Naive thymus-derived CD4-positive, alpha-beta T cell (primary cell): ENCODE results near the gene ARHGEF7. TPM values are rescaled to one million over a fixed set of nuclear protein-coding genes. Genes with fewer than 3 reads are reported as not detected.

Experiments
- ATAC-seq: fragments of 150-1000 bp; cut with Tn5 transposase; 2 replicates; pipeline ENCODE4 v1.10.0; 2021; ENCODE audit warnings: mild to moderate bottlenecking, moderate library complexity
- CTCF ChIA-PET: fragments of 350-600 bp; sonication (Branson Sonifier 250); formaldehyde crosslinking; loops from one replicate; lab custom pipeline; 2021; ENCODE audit warnings: antibody characterized with exemption; lab: Charles Lee
- POLR2A ChIA-PET: fragments of 350-600 bp; sonication (Branson Sonifier 250); formaldehyde crosslinking; loops from one replicate; lab custom pipeline; 2021; ENCODE audit warnings: antibody characterized with exemption, inconsistent platforms; lab: Charles Lee
- DNase-seq, 9 donors: peaks; one replicate each; pipeline versions ENCODE4 v3.0.0 to v3.0.0-alpha.2; 2020 to 2022; ENCODE audit warnings: mixed read lengths in 1 of 9
- H3K27ac ChIP-seq: one replicate; pipeline ENCODE4 v1.7.0; 2013; ENCODE audit warnings: mild to moderate bottlenecking, low read depth, low read length, moderate library complexity
- H3K27me3 ChIP-seq, 2 donors: one replicate each; pipeline ENCODE4 v1.7.0; 2013; ENCODE audit warnings: low read length in 2 of 2, mild to moderate bottlenecking in 2 of 2, moderate library complexity in 2 of 2; ENCODE audit not compliant: control insufficient read depth in 2 of 2, insufficient read depth in 2 of 2
- H3K36me3 ChIP-seq, 3 experiments: 1 replicate in 2 of 3; 2 replicates in 1 of 3; pipeline ENCODE4 v1.7.0; 2013; ENCODE audit warnings: low read length in 3 of 3, mild to moderate bottlenecking in 3 of 3, moderate library complexity in 1 of 3; ENCODE audit not compliant: insufficient read depth in 3 of 3, control insufficient read depth in 2 of 3
- H3K4me1 ChIP-seq, 2 donors: one replicate each; pipeline ENCODE4 v1.7.0; 2013; ENCODE audit warnings: low read length in 2 of 2, mild to moderate bottlenecking in 2 of 2, moderate library complexity in 1 of 2; ENCODE audit not compliant: control insufficient read depth in 2 of 2, insufficient read depth in 2 of 2
- H3K4me3 ChIP-seq: 2 replicates; pipeline ENCODE4 v1.7.0; 2013; ENCODE audit warnings: mild to moderate bottlenecking, low read length
- H3K9me3 ChIP-seq, 3 experiments: 1 replicate in 2 of 3; 2 replicates in 1 of 3; pipeline ENCODE4 v1.7.0; 2013; ENCODE audit warnings: low read length in 3 of 3; ENCODE audit not compliant: control insufficient read depth in 2 of 3
- H3K27ac Mint-ChIP-seq, 9 donors: one replicate each; pipeline ENCODE4 v1.8.0; 2020 to 2022; ENCODE audit warnings: mixed read lengths in 9 of 9, mild to moderate bottlenecking in 8 of 9, moderate library complexity in 5 of 9, inconsistent platforms in 2 of 9
- H3K27me3 Mint-ChIP-seq, 5 donors: one replicate each; pipeline ENCODE4 v1.8.0; 2021 to 2022; ENCODE audit warnings: mixed read lengths in 5 of 5, mild to moderate bottlenecking in 1 of 5
- H3K36me3 Mint-ChIP-seq, 5 donors: one replicate each; pipeline ENCODE4 v1.8.0; 2020 to 2022; ENCODE audit warnings: mixed read lengths in 5 of 5, mild to moderate bottlenecking in 3 of 5, inconsistent platforms in 1 of 5
- H3K4me1 Mint-ChIP-seq, 7 donors: one replicate each; pipeline ENCODE4 v1.8.0; 2020 to 2022; ENCODE audit warnings: mixed read lengths in 7 of 7, mild to moderate bottlenecking in 3 of 7, inconsistent platforms in 1 of 7
- H3K4me3 Mint-ChIP-seq, 10 donors: one replicate each; pipeline ENCODE4 v1.8.0; 2020 to 2022; ENCODE audit warnings: mild to moderate bottlenecking in 10 of 10, mixed read lengths in 10 of 10, moderate library complexity in 6 of 10, inconsistent platforms in 2 of 10
- H3K9me3 Mint-ChIP-seq, 11 donors: one replicate each; pipeline ENCODE4 v1.8.0; 2020 to 2022; ENCODE audit warnings: mixed read lengths in 11 of 11, mild to moderate bottlenecking in 4 of 11, inconsistent platforms in 1 of 11, moderate library complexity in 1 of 11
- intact Hi-C, 2 donors: fragments of 100-400 bp; cut with micrococcal nuclease; formaldehyde crosslinking; loops; one replicate each; pipeline ENCODE4 v1.15.1; 2023
- polyA plus RNA-seq, 2 donors: library from polyadenylated mRNA; unstranded; fragments of 300-500 nt; fragmentation: Illumina TruSeq; gene quantifications; one replicate each; pipeline ENCODE4 v1.2.3, GENCODE V29; 2021
- total RNA-seq, 6 experiments: library from RNA in 5 of 6; stranded (reverse) in 5 of 6; gene quantifications; 1 replicate in 5 of 6; 2 replicates in 1 of 6; pipeline ENCODE4 v1.2.3 and lab custom pipeline; 2021 to 2026

ARHGEF7 gene
- total and polyA plus RNA-seq, 7 experiments from 2014 or later: 10.0 to 84.0 (median 76.7) TPM

- H3K9me3 ChIP-seq: no peaks in the 10 kb centered on the region
- H3K36me3 ChIP-seq: peaks cover 0 to 7% (median 0%) of the 10 kb centered on the region in 3 experiments
- ChIA-PET CTCF (interaction anchor here (0.7 kb wide), 1 partner anchor 108 kb away, joined by 3 read pairs; no protein-coding TSS in a partner anchor), POLR2A (no interaction called here)
- ATAC-seq (no peak), DNase-seq (no peak)
- H3K4me3 ChIP-seq: no peak overlapping the region
- Mint-ChIP-seq H3K36me3 (peaks cover 0 to 65% (median 4%) of the 10 kb centered on the region in 5 donors), H3K9me3 (peaks cover 0 to 13% (median 0%) of the 10 kb centered on the region in 11 donors), H3K4me3 (peak overlapping the region; percentile 2 to 80 (median 60)), H3K4me1 (peaks cover 55 to 96% (median 91%) of the 10 kb centered on the region in 7 donors), H3K27me3 (no peaks in the 10 kb centered on the region), H3K27ac (peak overlapping the region; percentile 81 to 100 (median 96))
- peak overlapping the region; percentile 75 for H3K27ac ChIP-seq
- intact Hi-C loops: no loop called here
- H3K27me3 ChIP-seq: no peaks in the 10 kb centered on the region
- H3K4me1 ChIP-seq: peaks cover 6 to 76% of the 10 kb centered on the region in 2 donors
These were observed 60.8 kb downstream of the ARHGEF7 start for GRCh38 chr13:111175935-111176334.

DNA sequence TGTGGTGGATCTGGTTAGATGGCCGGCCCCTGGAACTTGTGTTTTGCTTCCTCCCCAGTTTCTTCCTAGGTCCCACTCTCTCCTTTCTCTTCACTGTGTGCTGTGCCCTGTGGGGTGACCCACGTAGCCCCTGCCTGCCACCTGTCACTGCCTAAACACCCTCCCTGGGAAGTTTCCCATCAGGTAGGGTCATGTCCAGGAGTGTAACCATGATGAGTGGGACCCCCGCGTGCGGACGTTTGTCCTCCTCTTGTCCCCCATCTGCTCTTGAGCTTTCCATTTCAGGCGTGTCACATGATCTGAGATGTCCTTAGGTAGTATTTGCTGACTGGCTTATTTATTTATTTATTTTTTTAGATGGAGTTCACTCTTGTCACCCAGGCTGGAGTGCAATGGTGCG, 61.3 kb downstream of the ARHGEF7 start:
- H3K9me3 ChIP-seq: no peaks in the 10 kb centered on the region
- peaks cover 0 to 7% (median 0%) of the 10 kb centered on the region in 3 experiments for H3K36me3 ChIP-seq
- ATAC-seq (no peak), DNase-seq (no peak)
- ChIA-PET POLR2A (interaction anchor here (1.8 to 2.2 kb wide), 2 partner anchors 17 to 22 kb away, joined by 5 to 8 read pairs; no protein-coding TSS in a partner anchor), CTCF (interaction anchor here (0.7 kb wide), 1 partner anchor 109 kb away, joined by 3 read pairs; no protein-coding TSS in a partner anchor)
- peak overlapping the region; percentile 75 for H3K27ac ChIP-seq
- peaks cover 6 to 76% of the 10 kb centered on the region in 2 donors for H3K4me1 ChIP-seq
- H3K4me3 ChIP-seq: no peak overlapping the region
- H3K27me3 ChIP-seq: no peaks in the 10 kb centered on the region
- H3K9me3 Mint-ChIP-seq: peaks cover 0 to 13% (median 0%) of the 10 kb centered on the region in 11 donors
- H3K4me3 Mint-ChIP-seq: peak overlapping the region; percentile 2 to 80 (median 70)
- H3K36me3 Mint-ChIP-seq: peaks cover 0 to 69% (median 4%) of the 10 kb centered on the region in 5 donors
- no peaks in the 10 kb centered on the region for H3K27me3 Mint-ChIP-seq
- H3K4me1 Mint-ChIP-seq: peaks cover 58 to 96% (median 91%) of the 10 kb centered on the region in 7 donors
- intact Hi-C loops: no loop called here
- H3K27ac Mint-ChIP-seq: peak overlapping the region; percentile 81 to 100 (median 96)

- peak overlapping the region; percentile 92 to 100 (median 96) for H3K27ac Mint-ChIP-seq
- H3K4me3 Mint-ChIP-seq: peak overlapping the region; percentile 53 to 88 (median 78)
- Histone ChIP-seq H3K27me3 (no peaks in the 10 kb centered on the region), H3K9me3 (no peaks in the 10 kb centered on the region), H3K36me3 (peaks cover 0 to 5% (median 0%) of the 10 kb centered on the region in 3 experiments), H3K4me1 (peaks cover 6 to 77% of the 10 kb centered on the region in 2 donors), H3K4me3 (no peak overlapping the region), H3K27ac (peak overlapping the region; percentile 75)
- H3K36me3 Mint-ChIP-seq: peaks cover 0 to 64% (median 4%) of the 10 kb centered on the region in 5 donors
- DNase-seq (peak in 8 of 9 donors; percentile 33 to 81 (median 79)), ATAC-seq (peak; percentile 90)
- intact Hi-C loops: loop anchor here (1.0 kb wide), 2 partner anchors 24 to 46 kb away; no protein-coding TSS in a partner anchor
- peaks cover 61 to 96% (median 89%) of the 10 kb centered on the region in 7 donors for H3K4me1 Mint-ChIP-seq
- CTCF ChIA-PET: interaction anchor here (1.4 kb wide), 1 partner anchor 11 kb away, joined by 4 read pairs; no protein-coding TSS in a partner anchor
- POLR2A ChIA-PET: interaction anchor here (0.9 to 2.2 kb wide), 5 partner anchors 9 to 23 kb away, joined by 3 to 8 read pairs (median 5); no protein-coding TSS in a partner anchor
- H3K9me3 Mint-ChIP-seq: peaks cover 0 to 13% (median 0%) of the 10 kb centered on the region in 11 donors
- H3K27me3 Mint-ChIP-seq: no peaks in the 10 kb centered on the region
These were observed 62.1 kb downstream of the ARHGEF7 start for GRCh38 chr13:111177081-111177711.

GRCh38 chr13:111177921-111178320, 62.8 kb downstream of the ARHGEF7 start:
- no peaks in the 10 kb centered on the region for H3K9me3 ChIP-seq
- ChIA-PET CTCF (interaction anchor here (1.4 kb wide), 1 partner anchor 10 kb away, joined by 4 read pairs; no protein-coding TSS in a partner anchor), POLR2A (interaction anchor here (0.9 to 2.2 kb wide), 5 partner anchors 9 to 24 kb away, joined by 3 to 8 read pairs (median 5); no protein-coding TSS in a partner anchor)
- Mint-ChIP-seq H3K9me3 (peaks cover 0 to 13% (median 0%) of the 10 kb centered on the region in 11 donors), H3K27me3 (no peaks in the 10 kb centered on the region), H3K27ac (peak overlapping the region; percentile 92 to 100 (median 96)), H3K36me3 (peaks cover 0 to 64% (median 4%) of the 10 kb centered on the region in 5 donors), H3K4me1 (peaks cover 66 to 96% (median 88%) of the 10 kb centered on the region in 7 donors), H3K4me3 (peak overlapping the region in 9 of 10 donors; percentile 53 to 88 (median 79))
- H3K4me1 ChIP-seq: peaks cover 11 to 83% of the 10 kb centered on the region in 2 donors
- no peak overlapping the region for H3K4me3 ChIP-seq
- no peaks in the 10 kb centered on the region for H3K36me3 ChIP-seq
- DNase-seq (no peak), ATAC-seq (no peak)
- H3K27me3 ChIP-seq: no peaks in the 10 kb centered on the region
- intact Hi-C loops: loop anchor here (1.0 kb wide), 2 partner anchors 25 to 45 kb away; no protein-coding TSS in a partner anchor
- H3K27ac ChIP-seq: peak overlapping the region; percentile 75

GRCh38 chr13:111178402-111178801, 63.3 kb downstream of the ARHGEF7 start:
- no peaks in the 10 kb centered on the region for H3K9me3 ChIP-seq
- peaks cover 15 to 88% of the 10 kb centered on the region in 2 donors for H3K4me1 ChIP-seq
- Mint-ChIP-seq H3K9me3 (peaks cover 0 to 13% (median 0%) of the 10 kb centered on the region in 11 donors), H3K4me1 (peaks cover 71 to 97% (median 88%) of the 10 kb centered on the region in 7 donors), H3K27me3 (no peaks in the 10 kb centered on the region), H3K4me3 (peak overlapping the region in 9 of 10 donors; percentile 29 to 85 (median 72)), H3K36me3 (peaks cover 0 to 61% (median 4%) of the 10 kb centered on the region in 5 donors), H3K27ac (peak overlapping the region; percentile 92 to 100 (median 96))
- CTCF ChIA-PET: no interaction called here
- POLR2A ChIA-PET: interaction anchor here (0.9 to 2.2 kb wide), 5 partner anchors 10 to 24 kb away, joined by 3 to 8 read pairs (median 5); no protein-coding TSS in a partner anchor
- no peak for DNase-seq
- no peak for ATAC-seq
- no peaks in the 10 kb centered on the region for H3K36me3 ChIP-seq
- no peak overlapping the region for H3K4me3 ChIP-seq
- peak overlapping the region; percentile 75 for H3K27ac ChIP-seq
- intact Hi-C loops: no loop called here
- H3K27me3 ChIP-seq: no peaks in the 10 kb centered on the region
